ENCODE measurements around the gene NFYB. TPM values are rescaled to one million over a fixed set of nuclear protein-coding genes. Genes with fewer than 3 reads are reported as not detected.

NFYB gene
- total and polyA plus RNA-seq, 9 of the 15 experiments (the other 6 are each of a cell fraction or from before 2014, with no cell fraction given), result 14.5 to 51.5 (median 32.3) TPM

- TF ChIP-seq ZBTB11 (CRISPR knock-in tag; IDR thresholded peaks at IDR 0.05), result no peak
- TF ChIP-seq SPI1 (IDR thresholded peaks at IDR 0.05; ENCODE audit: borderline replicate concordance, low read depth, low read length), result no peak
Measured at GRCh38 chr12:104131609-104132008, 6.4 kb downstream of the NFYB start (continued).

- CTCF ChIA-PET (ENCODE audit: low intra/inter-chr PET ratio), result interaction anchor here (0.6 kb wide), 1 partner anchor 684 kb away, joined by 3 read pairs; no protein-coding TSS in a partner anchor
- POLR2A ChIA-PET, result no interaction called here
- intact Hi-C loops (cut with micrococcal nuclease), result no loop called here
Measured at GRCh38 chr12:104130760-104131159, 7.2 kb downstream of the NFYB start.

More at GRCh38 chr12:104130760-104131159, 7.2 kb downstream of the NFYB start:
- WGBS (ENCODE audit: insufficient coverage, low coverage, missing lambda C conversion rate), result 75% methylated on average over 2 of the region's 2 CpGs
- no peak overlapping the region for H3K27ac ChIP-seq (ENCODE audit: extremely low read depth, low read depth, low read length)
- no peak overlapping the region for H3K9ac ChIP-seq (ENCODE audit: insufficient read depth in 1 of 2, low read depth in 2 of 2, low read length in 2 of 2)
- H3K4me3 ChIP-seq, result no peak overlapping the region
- no peaks in the 10 kb centered on the region for H3K9me3 ChIP-seq (replicated peaks; ENCODE audit: control insufficient read depth, insufficient read depth, low read depth, low read length)
- in situ Hi-C loops (cut with MboI), result no loop called here
- no peak for TF ChIP-seq MCM2 (IDR thresholded peaks at IDR 0.05; ENCODE audit: low read depth)
- TF ChIP-seq ARID4B (CRISPR knock-in tag; IDR thresholded peaks at IDR 0.05), result no peak
- TF ChIP-seq STAT5A (IDR thresholded peaks at IDR 0.05; ENCODE audit: borderline replicate concordance, low read length), result no peak
- no peak for TF ChIP-seq BDP1 (IDR thresholded peaks at IDR 0.05; ENCODE audit: insufficient read depth, insufficient read length)
- TF ChIP-seq THRB (CRISPR knock-in tag; conservative IDR thresholded peaks at IDR 0.05), result no peak
- TF ChIP-seq ZNF184 (CRISPR knock-in tag; IDR thresholded peaks at IDR 0.05), result no peak
- TF ChIP-seq ZNF239 (CRISPR knock-in tag; IDR thresholded peaks at IDR 0.05), result no peak
- H3K79me2 ChIP-seq (ENCODE audit: control insufficient read depth, insufficient read depth, low read length), result peaks cover 30% of the 10 kb centered on the region
- peaks cover 0 to 6% of the 10 kb centered on the region in 2 experiments; a peak in 2 of 5 replicates for H3K4me1 ChIP-seq (replicated peaks in 1 of 2; ENCODE audit: control insufficient read depth in 2 of 2, insufficient read depth in 2 of 2, low read length in 2 of 2)
- no peaks in the 10 kb centered on the region for H4K20me1 ChIP-seq (replicated peaks; ENCODE audit: control insufficient read depth, insufficient read depth, low read length)
- no peak overlapping the region for H3K4me2 ChIP-seq (ENCODE audit: insufficient read depth, low read length)
- no peaks in the 10 kb centered on the region for H3K9me1 ChIP-seq (ENCODE audit: control insufficient read depth, insufficient read depth, low read length)
- no peaks in the 10 kb centered on the region for H3K27me3 ChIP-seq (ENCODE audit: control insufficient read depth in 2 of 2, insufficient read depth in 2 of 2, low read length in 2 of 2)
- ATAC-seq, result no peak
- DNase-seq (ENCODE audit: extremely low read depth in 1 of 4, low spot score in 3 of 4), result no peak
- H3K36me3 ChIP-seq (ENCODE audit: control insufficient read depth, insufficient read depth, low read length), result peaks cover 83% of the 10 kb centered on the region
- FAIRE-seq, result no peak
- BruUV-seq (replicated peaks), result no TSS peak
- no peak overlapping the region for H2AFZ ChIP-seq (ENCODE audit: low read depth, low read length)

Measured in K562 (cell line).